K562 (cell line): ENCODE data around the gene SNX4. TPM values are rescaled to one million over a fixed set of nuclear protein-coding genes. Genes with fewer than 3 reads are reported as not detected.

Experiments used
- CCAR2 ChIP-seq: fragments of 200-400 bp; formaldehyde crosslinking; IDR thresholded peaks from 2 replicates; pipeline ENCODE4 v1.6.1; 2017; ENCODE audit warnings: mild to moderate bottlenecking, low read depth, low read length
- DACH1 ChIP-seq: fragments of 450-650 bp; IDR thresholded peaks from 2 replicates; pipeline ENCODE4 v1.6.1; 2018; ENCODE audit not compliant: partially characterized antibody
- REST ChIP-seq, 2 experiments: fragments of 450-650 bp; formaldehyde crosslinking in 1 of 2; IDR thresholded peaks; 2 replicates each; pipeline versions ENCODE4 v1.4.0 to v1.6.1; 2014 to 2020; ENCODE audit warnings: mild to moderate bottlenecking in 2 of 2, borderline replicate concordance in 1 of 2, low read depth in 1 of 2
- ZNF124 ChIP-seq: sonication (generic); formaldehyde crosslinking; IDR thresholded peaks from 2 replicates; pipeline ENCODE4 v1.8.1; 2022; ENCODE audit warnings: missing genetic modification reagents
- polyA plus RNA-seq, 8 experiments: library from polyadenylated mRNA; depleted of rRNA in 4 of 8; stranded (reverse) in 5 of 8; unstranded in 3 of 8; fragments of >200 nt; fragmentation: Nextera tagmentation in 2 of 8; fragmentation: Illumina TruSeq in 1 of 8; extraction: Ambion mirVana in 2 of 8; extraction: Trizol in 1 of 8; gene quantifications; 2 replicates each; pipeline versions ENCODE4 v1.2.1 to v1.2.3, GENCODE V29; 2011 to 2014; ENCODE audit warnings: inconsistent platforms in 1 of 8, missing spikeins in 1 of 8
- total RNA-seq, 7 experiments: library from RNA; depleted of rRNA in 6 of 7; stranded (reverse); fragments of >200 nt in 6 of 7; fragmentation: Illumina TruSeq in 2 of 7; extraction: Trizol in 2 of 7; gene quantifications; 2 replicates each; pipeline versions ENCODE4 v1.2.1 to v1.2.3, GENCODE V29; 2011 to 2021; ENCODE audit warnings: low replicate concordance in 1 of 7
- TF ChIP-seq, protein P1 (sequence below): fragments of 250-450 bp; sonication (Bioruptor Pico); IDR thresholded peaks from 2 replicates; pipeline ENCODE4 v1.8.0; 2022; ENCODE audit warnings: inconsistent platforms
- TF ChIP-seq, protein P2 (sequence below), 2 experiments: fragments of 450-650 bp in 1 of 2; sonication (generic) in 1 of 2; formaldehyde crosslinking in 1 of 2; IDR thresholded peaks; 2 replicates each; pipeline versions ENCODE4 v1.7.1 to v1.9.0; 2016 to 2022; ENCODE audit warnings: inconsistent platforms in 1 of 2, mild to moderate bottlenecking in 1 of 2, missing genetic modification reagents in 1 of 2

SNX4 gene
- total and polyA plus RNA-seq, 9 of the 15 experiments (the other 6 are each of a cell fraction or from before 2014, with no cell fraction given): 11.4 to 40.3 (median 30.0) TPM

- TF ChIP-seq REST (IDR thresholded peaks at IDR 0.05; ENCODE audit: borderline replicate concordance) (peak; percentile 33; the same call in 1 of the 2 replicates), REST (CRISPR knock-in tag; IDR thresholded peaks at IDR 0.05; ENCODE audit: low read depth) (no peak), ZNF124 (CRISPR knock-in tag) (no peak), DACH1 (peak; percentile 60), CCAR2 (no peak)
- TF ChIP-seq, protein P1, sequence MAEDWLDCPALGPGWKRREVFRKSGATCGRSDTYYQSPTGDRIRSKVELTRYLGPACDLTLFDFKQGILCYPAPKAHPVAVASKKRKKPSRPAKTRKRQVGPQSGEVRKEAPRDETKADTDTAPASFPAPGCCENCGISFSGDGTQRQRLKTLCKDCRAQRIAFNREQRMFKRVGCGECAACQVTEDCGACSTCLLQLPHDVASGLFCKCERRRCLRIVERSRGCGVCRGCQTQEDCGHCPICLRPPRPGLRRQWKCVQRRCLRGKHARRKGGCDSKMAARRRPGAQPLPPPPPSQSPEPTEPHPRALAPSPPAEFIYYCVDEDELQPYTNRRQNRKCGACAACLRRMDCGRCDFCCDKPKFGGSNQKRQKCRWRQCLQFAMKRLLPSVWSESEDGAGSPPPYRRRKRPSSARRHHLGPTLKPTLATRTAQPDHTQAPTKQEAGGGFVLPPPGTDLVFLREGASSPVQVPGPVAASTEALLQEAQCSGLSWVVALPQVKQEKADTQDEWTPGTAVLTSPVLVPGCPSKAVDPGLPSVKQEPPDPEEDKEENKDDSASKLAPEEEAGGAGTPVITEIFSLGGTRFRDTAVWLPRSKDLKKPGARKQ (CRISPR knock-in tag): no peak
- TF ChIP-seq, protein P2, sequence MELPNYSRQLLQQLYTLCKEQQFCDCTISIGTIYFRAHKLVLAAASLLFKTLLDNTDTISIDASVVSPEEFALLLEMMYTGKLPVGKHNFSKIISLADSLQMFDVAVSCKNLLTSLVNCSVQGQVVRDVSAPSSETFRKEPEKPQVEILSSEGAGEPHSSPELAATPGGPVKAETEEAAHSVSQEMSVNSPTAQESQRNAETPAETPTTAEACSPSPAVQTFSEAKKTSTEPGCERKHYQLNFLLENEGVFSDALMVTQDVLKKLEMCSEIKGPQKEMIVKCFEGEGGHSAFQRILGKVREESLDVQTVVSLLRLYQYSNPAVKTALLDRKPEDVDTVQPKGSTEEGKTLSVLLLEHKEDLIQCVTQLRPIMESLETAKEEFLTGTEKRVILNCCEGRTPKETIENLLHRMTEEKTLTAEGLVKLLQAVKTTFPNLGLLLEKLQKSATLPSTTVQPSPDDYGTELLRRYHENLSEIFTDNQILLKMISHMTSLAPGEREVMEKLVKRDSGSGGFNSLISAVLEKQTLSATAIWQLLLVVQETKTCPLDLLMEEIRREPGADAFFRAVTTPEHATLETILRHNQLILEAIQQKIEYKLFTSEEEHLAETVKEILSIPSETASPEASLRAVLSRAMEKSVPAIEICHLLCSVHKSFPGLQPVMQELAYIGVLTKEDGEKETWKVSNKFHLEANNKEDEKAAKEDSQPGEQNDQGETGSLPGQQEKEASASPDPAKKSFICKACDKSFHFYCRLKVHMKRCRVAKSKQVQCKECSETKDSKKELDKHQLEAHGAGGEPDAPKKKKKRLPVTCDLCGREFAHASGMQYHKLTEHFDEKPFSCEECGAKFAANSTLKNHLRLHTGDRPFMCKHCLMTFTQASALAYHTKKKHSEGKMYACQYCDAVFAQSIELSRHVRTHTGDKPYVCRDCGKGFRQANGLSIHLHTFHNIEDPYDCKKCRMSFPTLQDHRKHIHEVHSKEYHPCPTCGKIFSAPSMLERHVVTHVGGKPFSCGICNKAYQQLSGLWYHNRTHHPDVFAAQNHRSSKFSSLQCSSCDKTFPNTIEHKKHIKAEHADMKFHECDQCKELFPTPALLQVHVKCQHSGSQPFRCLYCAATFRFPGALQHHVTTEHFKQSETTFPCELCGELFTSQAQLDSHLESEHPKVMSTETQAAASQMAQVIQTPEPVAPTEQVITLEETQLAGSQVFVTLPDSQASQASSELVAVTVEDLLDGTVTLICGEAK (IDR thresholded peaks at IDR 0.05): no peak
- TF ChIP-seq, protein P2 (CRISPR knock-in tag; IDR thresholded peaks at IDR 0.05): no peak
These were observed at the start of gene SNX4 (continued) for GRCh38 chr3:125519678-125520562.
